Gastroesophageal sphincter (tissue), 4 donors: ENCODE data around the gene TXNDC5. TPM values are rescaled to one million over a fixed set of nuclear protein-coding genes. Genes with fewer than 3 reads are reported as not detected.
A peak's percentile ranks its signal among the peaks of the same experiment; 100 is the strongest.

Experiments
- ATAC-seq: fragments of 150-250 bp; one replicate; pipeline ENCODE4 v1.9.1; 2016; ENCODE audit warnings: mild to moderate bottlenecking, moderate library complexity
- H3K27ac ChIP-seq, 4 donors: fragments of 200-600 bp; sonication (generic) in 3 of 4; 1 replicate in 3 of 4; 2 replicates in 1 of 4; pipeline ENCODE4 v1.5.1; 2016 to 2019
- H3K27me3 ChIP-seq: fragments of 200-600 bp; sonication (generic); one replicate; pipeline ENCODE4 v1.5.1; 2019
- H3K36me3 ChIP-seq, 2 donors: fragments of 200-600 bp; sonication (generic); one replicate each; pipeline ENCODE4 v1.5.1; 2019; ENCODE audit warnings: control low read depth in 1 of 2
- H3K4me1 ChIP-seq, 3 donors: fragments of 200-600 bp; sonication (generic); 1 replicate in 2 of 3; 2 replicates in 1 of 3; pipeline ENCODE4 v1.5.1; 2016 to 2019; ENCODE audit warnings: control low read depth in 2 of 3
- H3K4me3 ChIP-seq, 2 donors: fragments of 200-600 bp; sonication (generic); one replicate each; pipeline ENCODE4 v1.5.1; 2019; ENCODE audit warnings: mild to moderate bottlenecking in 1 of 2, moderate library complexity in 1 of 2
- H3K9me3 ChIP-seq, 3 donors: fragments of 200-600 bp; sonication (generic); one replicate each; pipeline ENCODE4 v1.5.1; 2017 to 2019; ENCODE audit warnings: control low read depth in 2 of 3
- EP300 ChIP-seq: sonication (generic); formaldehyde crosslinking; IDR thresholded peaks from one replicate; pipeline ENCODE4 v1.6.1; 2017; ENCODE audit warnings: antibody characterized with exemption, mild to moderate bottlenecking
- POLR2A ChIP-seq, 2 donors: fragments of 450-650 bp; IDR thresholded peaks; one replicate each; pipeline ENCODE4 v1.6.1; 2017; ENCODE audit warnings: antibody characterized with exemption in 2 of 2, mild to moderate bottlenecking in 2 of 2, moderate library complexity in 1 of 2
- POLR2AphosphoS5 ChIP-seq: sonication (generic); formaldehyde crosslinking; IDR thresholded peaks from one replicate; pipeline ENCODE4 v1.6.1; 2017; ENCODE audit warnings: antibody characterized with exemption
- WGBS, 2 donors: methylation state at CpG; one replicate each; pipeline ENCODE4 v1.1.5; 2018; ENCODE audit warnings: low coverage in 1 of 2; 5-methylcytosine and 5-hydroxymethylcytosine counted together
- total RNA-seq, 4 donors: library from RNA; depleted of rRNA; stranded (reverse); fragments of >200 nt; gene quantifications; one replicate each; pipeline ENCODE4 v1.1.0, GENCODE V29; 2016
- TF ChIP-seq, protein P1 (sequence below), 4 experiments: fragments of 200-600 bp in 2 of 4; fragments of 450-650 bp in 2 of 4; sonication (generic) in 1 of 4; IDR thresholded peaks; one replicate each; pipeline ENCODE4 v1.5.1; 2017 to 2019; ENCODE audit warnings: antibody characterized with exemption in 4 of 4, mild to moderate bottlenecking in 2 of 4, moderate library complexity in 2 of 4

The TXNDC5 gene
- 100 to 1,000 TPM in 2 of 4 donors, 10 to 100 TPM in 2; 56.5 to 136 (median 100) TPM for total RNA-seq

DNA sequence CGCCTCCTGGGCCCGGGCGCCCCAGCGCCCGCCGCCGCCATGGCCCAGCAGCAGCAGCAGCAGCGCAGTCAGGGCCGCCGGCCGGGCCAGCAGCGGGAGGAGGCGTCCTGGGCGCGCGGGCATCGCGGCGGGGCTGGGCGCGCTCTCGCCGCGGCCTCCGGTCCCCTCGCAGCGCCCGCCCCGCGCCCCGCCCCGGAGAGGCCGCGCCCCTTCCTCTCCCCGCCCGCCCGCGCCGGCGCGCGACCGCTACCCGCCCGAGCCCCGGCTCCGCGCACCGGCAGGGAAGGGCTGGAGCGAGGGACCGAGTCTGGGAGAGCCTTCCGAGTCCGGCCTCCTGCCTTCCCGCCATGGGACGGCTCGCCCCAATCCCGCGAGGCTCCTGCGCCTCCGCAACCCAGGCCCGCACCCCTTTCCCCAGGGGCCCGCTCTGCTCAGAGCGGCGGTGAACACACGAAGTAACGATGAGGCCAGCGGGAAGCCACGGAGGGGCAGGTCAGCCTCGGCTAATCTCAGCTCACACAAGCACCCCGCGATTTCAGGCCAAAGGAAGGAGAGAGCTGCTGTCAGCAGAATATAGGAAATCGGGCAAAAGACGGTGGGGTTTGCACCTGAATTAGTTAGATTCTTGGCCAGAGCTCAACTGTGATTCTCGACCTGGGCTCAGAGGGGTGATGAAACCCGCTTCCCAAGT lies at the start of gene TXNDC5:
Gene TXNDC5, minus strand, starts transcription at position 135 of the 691 bp plus-strand sequence. Its CDS starts 12 bp downstream, at position 123.
- Histone ChIP-seq H3K4me1 (peaks cover 0 to 26% (median 10%) of the 10 kb centered on the region in 3 donors), H3K27me3 (no peaks in the 10 kb centered on the region), H3K9me3 (no peaks in the 10 kb centered on the region), H3K36me3 (no peaks in the 10 kb centered on the region), H3K27ac (peak within 1 kb of the TSS; percentile 24 to 88 (median 86)), H3K4me3 (peak within 1 kb of the TSS; percentile 79 to 98)
- no peak for TF ChIP-seq EP300
- TF ChIP-seq, protein P1, sequence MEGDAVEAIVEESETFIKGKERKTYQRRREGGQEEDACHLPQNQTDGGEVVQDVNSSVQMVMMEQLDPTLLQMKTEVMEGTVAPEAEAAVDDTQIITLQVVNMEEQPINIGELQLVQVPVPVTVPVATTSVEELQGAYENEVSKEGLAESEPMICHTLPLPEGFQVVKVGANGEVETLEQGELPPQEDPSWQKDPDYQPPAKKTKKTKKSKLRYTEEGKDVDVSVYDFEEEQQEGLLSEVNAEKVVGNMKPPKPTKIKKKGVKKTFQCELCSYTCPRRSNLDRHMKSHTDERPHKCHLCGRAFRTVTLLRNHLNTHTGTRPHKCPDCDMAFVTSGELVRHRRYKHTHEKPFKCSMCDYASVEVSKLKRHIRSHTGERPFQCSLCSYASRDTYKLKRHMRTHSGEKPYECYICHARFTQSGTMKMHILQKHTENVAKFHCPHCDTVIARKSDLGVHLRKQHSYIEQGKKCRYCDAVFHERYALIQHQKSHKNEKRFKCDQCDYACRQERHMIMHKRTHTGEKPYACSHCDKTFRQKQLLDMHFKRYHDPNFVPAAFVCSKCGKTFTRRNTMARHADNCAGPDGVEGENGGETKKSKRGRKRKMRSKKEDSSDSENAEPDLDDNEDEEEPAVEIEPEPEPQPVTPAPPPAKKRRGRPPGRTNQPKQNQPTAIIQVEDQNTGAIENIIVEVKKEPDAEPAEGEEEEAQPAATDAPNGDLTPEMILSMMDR (IDR thresholded peaks at IDR 0.05), result peak in 1 of 4 experiments; percentile 19
- TF ChIP-seq POLR2AphosphoS5, result no peak
- TF ChIP-seq POLR2A (IDR thresholded peaks at IDR 0.05), result peak; percentile 21 to 47
- WGBS, 2 donors, result 0 to 17% methylated on average over 4 to 6 of the region's 75 CpGs
- ATAC-seq, result peak; percentile 89

DNA sequence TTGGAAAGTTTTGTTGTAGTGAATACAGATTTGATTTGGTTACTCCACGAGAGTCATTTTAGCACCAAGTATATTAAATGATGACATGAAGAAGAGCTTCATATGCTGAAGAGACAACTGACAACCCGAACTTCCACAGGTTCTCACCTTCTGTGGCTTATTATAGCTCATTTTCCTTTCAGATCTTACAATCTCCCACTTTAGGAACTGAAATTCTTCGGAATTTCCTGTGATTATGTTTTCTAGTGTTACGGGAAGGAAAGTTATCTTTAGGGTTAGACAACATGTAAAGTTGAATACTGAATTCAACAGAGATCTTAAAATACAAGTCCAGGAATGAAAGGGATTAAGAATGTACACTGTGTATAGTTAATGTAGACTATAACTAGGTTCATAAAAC lies 49.6 kb upstream of the TXNDC5 start:
- Histone ChIP-seq H3K27me3 (no peaks in the 10 kb centered on the region), H3K27ac (no peak overlapping the region), H3K4me1 (no peaks in the 10 kb centered on the region), H3K36me3 (no peaks in the 10 kb centered on the region), H3K4me3 (no peak overlapping the region), H3K9me3 (no peaks in the 10 kb centered on the region)
- 42 to 58% methylated on average over 4 of the region's 4 CpGs for WGBS, 2 donors
- ATAC-seq, result no peak
- TF ChIP-seq POLR2A (IDR thresholded peaks at IDR 0.05) (no peak), POLR2AphosphoS5 (no peak), EP300 (no peak)
- TF ChIP-seq, protein P1 (IDR thresholded peaks at IDR 0.05), result no peak

DNA sequence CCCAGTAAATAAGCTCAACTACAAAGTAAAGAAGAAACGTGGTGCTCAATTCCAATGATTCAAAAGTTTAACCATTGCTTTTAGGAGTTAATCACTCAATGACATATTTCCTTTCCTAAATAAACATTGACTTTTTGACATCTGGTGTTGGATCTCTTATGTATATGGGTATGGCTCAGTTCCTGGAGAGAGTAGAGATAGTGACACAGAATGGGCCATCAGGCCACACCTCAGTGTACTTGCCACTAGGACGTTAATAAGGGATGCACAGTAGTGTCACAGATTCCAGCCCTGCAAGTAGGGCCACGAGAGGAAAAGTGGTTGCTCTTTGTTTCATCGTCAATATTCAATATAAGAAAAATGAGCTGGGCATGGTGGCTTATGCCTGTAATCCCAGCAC lies 48.9 kb upstream of the TXNDC5 start:
- TF ChIP-seq, protein P1 (IDR thresholded peaks at IDR 0.05), result no peak
- TF ChIP-seq EP300, result no peak
- TF ChIP-seq POLR2AphosphoS5, result no peak
- no peak for TF ChIP-seq POLR2A (IDR thresholded peaks at IDR 0.05)
- Histone ChIP-seq H3K36me3 (no peaks in the 10 kb centered on the region), H3K9me3 (no peaks in the 10 kb centered on the region), H3K27ac (no peak overlapping the region), H3K4me1 (no peaks in the 10 kb centered on the region), H3K27me3 (no peaks in the 10 kb centered on the region), H3K4me3 (no peak overlapping the region)
- ATAC-seq, result no peak
- WGBS, 2 donors, result 42 to 79% methylated on average over 3 to 4 of the region's 4 CpGs

- 77% methylated on average over 1 of the region's 1 CpG; no CpG with 5 or more reads in 1 of the 2 donors for WGBS, 2 donors
- TF ChIP-seq POLR2A (IDR thresholded peaks at IDR 0.05), result no peak
- TF ChIP-seq, protein P1 (IDR thresholded peaks at IDR 0.05), result no peak
- TF ChIP-seq POLR2AphosphoS5, result no peak
- no peak for TF ChIP-seq EP300
Measured at GRCh38 chr6:7958464-7958863, 47.9 kb upstream of the TXNDC5 start.

GRCh38 chr6:7956257-7956656 lies 45.7 kb upstream of the TXNDC5 start:
- Histone ChIP-seq H3K9me3 (no peaks in the 10 kb centered on the region), H3K4me1 (no peaks in the 10 kb centered on the region), H3K27me3 (no peaks in the 10 kb centered on the region), H3K4me3 (no peak overlapping the region), H3K36me3 (no peaks in the 10 kb centered on the region), H3K27ac (no peak overlapping the region)
- TF ChIP-seq, protein P1 (IDR thresholded peaks at IDR 0.05), result no peak
- TF ChIP-seq EP300 (no peak), POLR2AphosphoS5 (no peak), POLR2A (IDR thresholded peaks at IDR 0.05) (no peak)
- ATAC-seq, result no peak
- WGBS, 2 donors, result 87 to 100% methylated on average over 1 of the region's 1 CpG

More at GRCh38 chr6:7958464-7958863, 47.9 kb upstream of the TXNDC5 start:
- Histone ChIP-seq H3K27me3 (no peaks in the 10 kb centered on the region), H3K4me3 (no peak overlapping the region), H3K9me3 (no peaks in the 10 kb centered on the region), H3K36me3 (no peaks in the 10 kb centered on the region), H3K27ac (no peak overlapping the region), H3K4me1 (no peaks in the 10 kb centered on the region)
- ATAC-seq, result no peak
